ENCODE results near the gene DPP10. TPM values are rescaled to one million over a fixed set of nuclear protein-coding genes. Genes with fewer than 3 reads are reported as not detected.

Gene DPP10
- total and polyA plus RNA-seq, 8 donors = 0.68 to 8.2 (median 4.7) TPM

- Histone ChIP-seq H3K36me3 (no peaks in the 10 kb centered on the region), H3K9me3 (no peaks in the 10 kb centered on the region), H3K27me3 (no peaks in the 10 kb centered on the region), H3K4me3 (no peak overlapping the region), H3K4me1 (no peaks in the 10 kb centered on the region), H3K27ac (no peak overlapping the region)
- DNase-seq = no peak
- ATAC-seq = no peak
- intact Hi-C loops (cut with DNase I) = no loop called here
- TF ChIP-seq CTCF (IDR thresholded peaks at IDR 0.05) = no peak
Observed at GRCh38 chr2:114421781-114422180, 20.7 kb upstream of the DPP10 start.

GRCh38 chr2:114424699-114425098 is 17.7 kb upstream of the DPP10 start:
- Histone ChIP-seq H3K27ac (no peak overlapping the region), H3K27me3 (no peaks in the 10 kb centered on the region), H3K4me3 (no peak overlapping the region), H3K9me3 (no peaks in the 10 kb centered on the region), H3K4me1 (no peaks in the 10 kb centered on the region), H3K36me3 (no peaks in the 10 kb centered on the region)
- DNase-seq (no peak), ATAC-seq (no peak)
- TF ChIP-seq CTCF (IDR thresholded peaks at IDR 0.05) = no peak
- intact Hi-C loops (cut with DNase I) = no loop called here

GRCh38 chr2:114426756-114427155 is 15.7 kb upstream of the DPP10 start:
- ATAC-seq (no peak), DNase-seq (no peak)
- TF ChIP-seq CTCF (IDR thresholded peaks at IDR 0.05) = no peak
- Histone ChIP-seq H3K4me3 (no peak overlapping the region), H3K9me3 (no peaks in the 10 kb centered on the region), H3K27me3 (no peaks in the 10 kb centered on the region), H3K27ac (no peak overlapping the region), H3K4me1 (no peaks in the 10 kb centered on the region), H3K36me3 (no peaks in the 10 kb centered on the region)
- intact Hi-C loops (cut with DNase I) = no loop called here

- Histone ChIP-seq H3K27me3 (no peaks in the 10 kb centered on the region), H3K9me3 (no peaks in the 10 kb centered on the region), H3K4me1 (no peaks in the 10 kb centered on the region), H3K27ac (no peak overlapping the region), H3K36me3 (no peaks in the 10 kb centered on the region), H3K4me3 (no peak overlapping the region)
- TF ChIP-seq CTCF (IDR thresholded peaks at IDR 0.05) = no peak
- DNase-seq (no peak), ATAC-seq (no peak)
- intact Hi-C loops (cut with DNase I) = no loop called here
Observed at GRCh38 chr2:114436329-114436728, 6.1 kb upstream of the DPP10 start.

GRCh38 chr2:114446571-114446970 is 4.1 kb downstream of the DPP10 start:
- Histone ChIP-seq H3K4me1 (no peaks in the 10 kb centered on the region), H3K27me3 (no peaks in the 10 kb centered on the region), H3K36me3 (no peaks in the 10 kb centered on the region), H3K27ac (no peak overlapping the region), H3K9me3 (no peaks in the 10 kb centered on the region), H3K4me3 (no peak overlapping the region)
- no peak for DNase-seq
- intact Hi-C loops (cut with DNase I) = no loop called here
- TF ChIP-seq CTCF (IDR thresholded peaks at IDR 0.05) = no peak
- no peak for ATAC-seq

Measured in left lung (tissue), 10 donors.